Neutrophil (primary cell): ENCODE data around the gene SLC40A1.

Experiments
- H3K27ac ChIP-seq: fragments of 200-600 bp; sonication (generic); 2 replicates; pipeline ENCODE4 v1.5.1; 2016; ENCODE audit warnings: mild to moderate bottlenecking, moderate library complexity
- H3K27me3 ChIP-seq: fragments of 200-600 bp; sonication (generic); 2 replicates; pipeline ENCODE4 v1.6.0; 2016; ENCODE audit warnings: mild to moderate bottlenecking
- H3K36me3 ChIP-seq: fragments of 200-600 bp; sonication (generic); 2 replicates; pipeline ENCODE4 v1.5.1; 2017
- H3K4me1 ChIP-seq, 2 experiments: fragments of 200-600 bp in 1 of 2; sonication (generic) in 1 of 2; 1 replicate in 1 of 2; 2 replicates in 1 of 2; pipeline versions ENCODE4 v1.5.1 to v1.6.1; 2013 to 2016; ENCODE audit warnings: low read depth in 1 of 2, low read length in 1 of 2, mild to moderate bottlenecking in 1 of 2, moderate library complexity in 1 of 2; ENCODE audit not compliant: control insufficient read depth in 1 of 2, insufficient read depth in 1 of 2
- H3K4me3 ChIP-seq, 2 experiments: fragments of 200-600 bp in 1 of 2; sonication (generic) in 1 of 2; 1 replicate in 1 of 2; 2 replicates in 1 of 2; pipeline ENCODE4 v1.5.1; 2013 to 2016; ENCODE audit warnings: low read depth in 1 of 2, low read length in 1 of 2, mild to moderate bottlenecking in 1 of 2, moderate library complexity in 1 of 2
- H3K9me3 ChIP-seq: fragments of 200-600 bp; sonication (generic); 2 replicates; pipeline ENCODE4 v1.5.1; 2016
- CTCF ChIP-seq: fragments of 200-600 bp; sonication (generic); IDR thresholded peaks from 2 replicates; pipeline ENCODE4 v1.5.1; 2016; ENCODE audit warnings: antibody characterized with exemption

The SLC40A1 gene

GRCh38 chr2:189521699-189522434 is 58.7 kb downstream of the SLC40A1 start:
- Histone ChIP-seq H3K36me3 (no peaks in the 10 kb centered on the region), H3K9me3 (no peaks in the 10 kb centered on the region), H3K4me3 (no peak overlapping the region), H3K27me3 (no peaks in the 10 kb centered on the region), H3K27ac (no peak overlapping the region), H3K4me1 (peaks cover 3 to 6% of the 10 kb centered on the region in 2 experiments)
- no peak for TF ChIP-seq CTCF

- no peak overlapping the region for H3K4me3 ChIP-seq
- no peaks in the 10 kb centered on the region for H3K9me3 ChIP-seq
- peaks cover 21 to 25% of the 10 kb centered on the region in 2 experiments for H3K4me1 ChIP-seq
- no peaks in the 10 kb centered on the region for H3K36me3 ChIP-seq
- TF ChIP-seq CTCF = no peak
- no peaks in the 10 kb centered on the region for H3K27me3 ChIP-seq
- no peak overlapping the region for H3K27ac ChIP-seq
Observed at GRCh38 chr2:189519631-189520387, 60.8 kb downstream of the SLC40A1 start.

GRCh38 chr2:189517847-189518535 is 62.6 kb downstream of the SLC40A1 start:
- Histone ChIP-seq H3K27me3 (no peaks in the 10 kb centered on the region), H3K4me1 (peaks cover 21 to 29% of the 10 kb centered on the region in 2 experiments), H3K27ac (no peak overlapping the region), H3K9me3 (no peaks in the 10 kb centered on the region), H3K4me3 (no peak overlapping the region), H3K36me3 (no peaks in the 10 kb centered on the region)
- TF ChIP-seq CTCF = no peak

- H3K27me3 ChIP-seq = no peaks in the 10 kb centered on the region
- no peak overlapping the region for H3K4me3 ChIP-seq
- no peaks in the 10 kb centered on the region for H3K9me3 ChIP-seq
- peak overlapping the region; percentile 64 for H3K27ac ChIP-seq
- no peak for TF ChIP-seq CTCF
- H3K4me1 ChIP-seq = peaks cover 21 to 29% of the 10 kb centered on the region in 2 experiments
- H3K36me3 ChIP-seq = no peaks in the 10 kb centered on the region
Observed at GRCh38 chr2:189516546-189516945, 64.0 kb downstream of the SLC40A1 start.

GRCh38 chr2:189515264-189515663 is 65.3 kb downstream of the SLC40A1 start:
- Histone ChIP-seq H3K27me3 (no peaks in the 10 kb centered on the region), H3K9me3 (no peaks in the 10 kb centered on the region), H3K4me3 (no peak overlapping the region), H3K36me3 (no peaks in the 10 kb centered on the region), H3K4me1 (peaks cover 21 to 29% of the 10 kb centered on the region in 2 experiments), H3K27ac (no peak overlapping the region)
- TF ChIP-seq CTCF = no peak
